SK-N-MC (cell line): ENCODE measurements around the gene MRPL10.

Source experiments
- EZH2 ChIP-seq: fragments of 200-600 bp; sonication (generic); IDR thresholded peaks from one replicate; pipeline ENCODE4 v1.6.1; 2017; ENCODE audit warnings: antibody characterized with exemption
- FOXP2 ChIP-seq: optimal IDR thresholded peaks from 2 replicates; pipeline ENCODE3; 2011; ENCODE audit warnings: mild to moderate bottlenecking, moderate library complexity; ENCODE audit not compliant: insufficient read depth; ENCODE audit errors: extremely low read length, control extremely low read depth
- POLR2AphosphoS5 ChIP-seq: IDR thresholded peaks from 2 replicates; pipeline ENCODE4 v1.6.1; 2012; ENCODE audit warnings: mild to moderate bottlenecking, low read depth, low read length, borderline replicate concordance

GRCh38 chr17:47791025-47791424 lies 40.3 kb downstream of the MRPL10 start:
- TF ChIP-seq EZH2 (no peak), POLR2AphosphoS5 (no peak), FOXP2 (no peak)
